Measurements from ENCODE around the gene CD3E. TPM values are rescaled to one million over a fixed set of nuclear protein-coding genes. Genes with fewer than 3 reads are reported as not detected.

The CD3E gene
- total and polyA plus RNA-seq, 2 of the 13 experiments (the other 11 are each of a cell fraction or from before 2014, with no cell fraction given) = not detected

GRCh38 chr11:118343981-118344515, 39.5 kb downstream of the CD3E start, which contains the start of gene CD3G:
CD3G (plus strand) TSS chr11:118344344; CDS start chr11:118344424, 80 bp downstream.
- WGBS (ENCODE audit: low lambda C conversion rate) = 43% methylated on average over 6 of the region's 6 CpGs
- POLR2A ChIA-PET = no interaction called here
- FAIRE-seq (no peak), ATAC-seq (no peak), DNase-seq (ENCODE audit: low spot score) (no peak)
- H3K4me3 ChIP-seq (replicated peaks in 1 of 3; ENCODE audit: insufficient read depth in 1 of 3, low read depth in 2 of 3, low read length in 3 of 3) = no peak within 1 kb of the TSS
- no peak for TF ChIP-seq ZNF329 (CRISPR knock-in tag; IDR thresholded peaks at IDR 0.05; ENCODE audit: low read depth)
- TF ChIP-seq U2AF2 (IDR thresholded peaks at IDR 0.05; ENCODE audit: low read depth, low read length) = no peak
- TF ChIP-seq TEAD3 (CRISPR knock-in tag; optimal IDR thresholded peaks at IDR 0.05; ENCODE audit: borderline replicate concordance) = no peak
- TF ChIP-seq ZNF788 (CRISPR knock-in tag; IDR thresholded peaks at IDR 0.05; ENCODE audit: borderline replicate concordance) = no peak
- no peak for TF ChIP-seq DRAP1 (CRISPR knock-in tag; IDR thresholded peaks at IDR 0.05)
- no peak for TF ChIP-seq U2AF1 (optimal IDR thresholded peaks at IDR 0.05; ENCODE audit: low read depth, low read length)
- no peak for TF ChIP-seq STAT5B (CRISPR knock-in tag; IDR thresholded peaks at IDR 0.05)
- no peak for TF ChIP-seq ZNF570 (CRISPR knock-in tag; IDR thresholded peaks at IDR 0.05; ENCODE audit: borderline replicate concordance)
- no peak for TF ChIP-seq XBP1 (CRISPR knock-in tag; IDR thresholded peaks at IDR 0.05)
- TF ChIP-seq ZNF761 (CRISPR knock-in tag; conservative IDR thresholded peaks at IDR 0.05) = no peak
- TF ChIP-seq ZNF432 (CRISPR knock-in tag; IDR thresholded peaks at IDR 0.05; ENCODE audit: borderline replicate concordance) = no peak
- TF ChIP-seq E2F5 (CRISPR knock-in tag; conservative IDR thresholded peaks at IDR 0.05) = no peak
- TF ChIP-seq ZNF766 (CRISPR knock-in tag; IDR thresholded peaks at IDR 0.05; ENCODE audit: borderline replicate concordance) = no peak
- no peak for TF ChIP-seq ZNF343 (CRISPR knock-in tag; IDR thresholded peaks at IDR 0.05)
- no peak for TF ChIP-seq ZNF460 (CRISPR knock-in tag; IDR thresholded peaks at IDR 0.05; ENCODE audit: borderline replicate concordance)
- H2AFZ ChIP-seq (ENCODE audit: low read length) = no peak within 1 kb of the TSS
- intact Hi-C loops (cut with micrococcal nuclease; ENCODE audit: unreplicated experiment) (no loop called here), in situ Hi-C loops (cut with HindIII; ENCODE audit: extremely low pct_ligation_motif_present, low pct_unique_long_range_greater_than_20kb) (no loop called here)
- H3K27me3 ChIP-seq (ENCODE audit: control insufficient read depth in 1 of 2, insufficient read depth in 2 of 2, low read length in 2 of 2) = peaks cover 3 to 32% of the 10 kb centered on the region in 2 experiments; a peak in 3 of 5 replicates
- CTCF ChIA-PET (ENCODE audit: low intra/inter-chr PET ratio, low total read pairs) = no interaction called here
- BruUV-seq (replicated peaks) = no TSS peak
- H3K36me3 ChIP-seq (replicated peaks in 1 of 2; ENCODE audit: control insufficient read depth in 1 of 2, insufficient read depth in 2 of 2, low read length in 2 of 2) = no peaks in the 10 kb centered on the region
- no peaks in the 10 kb centered on the region for H3K79me2 ChIP-seq (ENCODE audit: insufficient read depth, low read length)
- no peaks in the 10 kb centered on the region for H3K9me3 ChIP-seq (ENCODE audit: low read length)
- no peak within 1 kb of the TSS for H3K27ac ChIP-seq (ENCODE audit: extremely low read length, insufficient read depth, low read length)
- H3K9ac ChIP-seq (ENCODE audit: insufficient read depth, low read depth, low read length) = no peak within 1 kb of the TSS
- H3K4me1 ChIP-seq (ENCODE audit: insufficient read depth, low read length) = peaks cover 22% of the 10 kb centered on the region
- H4K20me1 ChIP-seq (ENCODE audit: insufficient read depth, low read length) = no peaks in the 10 kb centered on the region
- no peak within 1 kb of the TSS for H3K4me2 ChIP-seq (ENCODE audit: low read depth, low read length)
